Common myeloid progenitor, CD34-positive (primary cell): Measurements from ENCODE around the gene NEURL1B.

Experiments
- CTCF ChIA-PET: fragments of 350-600 bp; sonication (Branson Sonifier 250); formaldehyde crosslinking; loops from one replicate; lab custom pipeline; 2021; ENCODE audit warnings: antibody characterized with exemption; lab: Charles Lee
- POLR2A ChIA-PET: fragments of 350-600 bp; sonication (Branson Sonifier 250); formaldehyde crosslinking; loops from one replicate; lab custom pipeline; 2021; ENCODE audit warnings: antibody characterized with exemption; lab: Charles Lee
- DNase-seq, 3 donors: peaks; one replicate each; pipeline versions ENCODE4 v3.0.0 to v3.0.0-alpha.2; 2013
- H3K27ac ChIP-seq, 2 experiments: 1 replicate in 1 of 2; 2 replicates in 1 of 2; pipeline ENCODE4 v1.7.0; 2013; ENCODE audit warnings: inconsistent platforms in 2 of 2, low read length in 2 of 2, mild to moderate bottlenecking in 2 of 2, low read depth in 1 of 2, moderate library complexity in 1 of 2; ENCODE audit not compliant: severe bottlenecking in 2 of 2, insufficient read depth in 1 of 2, poor library complexity in 1 of 2
- H3K27me3 ChIP-seq, 5 experiments: replicated peaks in 2 of 5; 1 replicate in 3 of 5; 2 replicates in 2 of 5; pipeline versions ENCODE4 v1.6.1 to v1.7.0; 2013; ENCODE audit warnings: low read length in 4 of 5, mild to moderate bottlenecking in 2 of 5, moderate library complexity in 2 of 5, inconsistent platforms in 1 of 5; ENCODE audit not compliant: insufficient read depth in 5 of 5, control insufficient read depth in 4 of 5
- H3K36me3 ChIP-seq, 4 experiments: 1 replicate in 2 of 4; 2 replicates in 2 of 4; pipeline versions ENCODE4 v1.6.1 to v1.7.0; 2013; ENCODE audit warnings: low read length in 3 of 4, control low read depth in 1 of 4, mild to moderate bottlenecking in 1 of 4; ENCODE audit not compliant: control insufficient read depth in 4 of 4, insufficient read depth in 4 of 4
- H3K4me1 ChIP-seq, 4 experiments: 1 replicate in 3 of 4; 2 replicates in 1 of 4; pipeline versions ENCODE4 v1.6.1 to v1.7.1; 2013; ENCODE audit warnings: low read length in 3 of 4, mild to moderate bottlenecking in 3 of 4, control low read depth in 1 of 4, inconsistent platforms in 1 of 4, moderate library complexity in 1 of 4; ENCODE audit not compliant: control insufficient read depth in 4 of 4, insufficient read depth in 4 of 4; ENCODE audit errors: control extremely low read depth in 1 of 4
- H3K4me3 ChIP-seq, 7 experiments: 1 replicate in 4 of 7; 2 replicates in 3 of 7; pipeline versions ENCODE4 v1.5.1 to v1.7.0; 2013; ENCODE audit warnings: mild to moderate bottlenecking in 7 of 7, low read length in 6 of 7, moderate library complexity in 6 of 7, inconsistent platforms in 2 of 7, low read depth in 2 of 7, control low read depth in 1 of 7; ENCODE audit not compliant: insufficient read depth in 4 of 7, control insufficient read depth in 1 of 7; ENCODE audit errors: extremely low read depth in 1 of 7
- H3K9me3 ChIP-seq, 5 experiments: 1 replicate in 4 of 5; 2 replicates in 1 of 5; pipeline versions ENCODE4 v1.6.1 to v1.7.1; 2013; ENCODE audit warnings: low read length in 4 of 5, mild to moderate bottlenecking in 2 of 5, inconsistent platforms in 1 of 5, low read depth in 1 of 5, moderate library complexity in 1 of 5; ENCODE audit not compliant: control insufficient read depth in 4 of 5, insufficient read depth in 2 of 5; ENCODE audit errors: control extremely low read depth in 1 of 5
- WGBS: methylation state at CpG from one replicate; pipeline ENCODE4 v1.1.5; 2013; ENCODE audit not compliant: insufficient coverage; 5-methylcytosine and 5-hydroxymethylcytosine counted together

The NEURL1B gene

GRCh38 chr5:172624996-172625964 is 15.8 kb upstream of the NEURL1B start:
- Histone ChIP-seq H3K27me3 (no peaks in the 10 kb centered on the region), H3K4me1 (peaks cover 0 to 9% (median 0%) of the 10 kb centered on the region in 4 experiments), H3K4me3 (no peak overlapping the region), H3K9me3 (no peaks in the 10 kb centered on the region), H3K27ac (no peak overlapping the region), H3K36me3 (no peaks in the 10 kb centered on the region)
- ChIA-PET CTCF (interaction anchor here (0.9 to 1.0 kb wide), 2 partner anchors 17 to 48 kb away, joined by 3 to 4 read pairs; no protein-coding TSS in a partner anchor), POLR2A (interaction anchor here (0.6 kb wide), 1 partner anchor 905 kb away, joined by 3 read pairs; no protein-coding TSS in a partner anchor)
- no peak for DNase-seq
- WGBS, result no CpG with 5 or more reads among the region's 10 CpGs

- H3K27me3 ChIP-seq, result no peaks in the 10 kb centered on the region
- no peak overlapping the region for H3K4me3 ChIP-seq
- ChIA-PET CTCF (interaction anchor here (1.0 kb wide), 1 partner anchor 10 kb away, joined by 3 read pairs; no protein-coding TSS in a partner anchor), POLR2A (no interaction called here)
- 100% methylated on average over 3 of the region's 8 CpGs for WGBS
- no peaks in the 10 kb centered on the region for H3K9me3 ChIP-seq
- H3K27ac ChIP-seq, result no peak overlapping the region
- H3K36me3 ChIP-seq, result no peaks in the 10 kb centered on the region
- H3K4me1 ChIP-seq, result peaks cover 0 to 2% (median 0%) of the 10 kb centered on the region in 4 experiments
- no peak for DNase-seq
Observed at GRCh38 chr5:172626031-172626581, 15.0 kb upstream of the NEURL1B start.

- Histone ChIP-seq H3K36me3 (no peaks in the 10 kb centered on the region), H3K27ac (no peak overlapping the region), H3K27me3 (no peaks in the 10 kb centered on the region), H3K9me3 (no peaks in the 10 kb centered on the region), H3K4me1 (no peaks in the 10 kb centered on the region), H3K4me3 (no peak overlapping the region)
- ChIA-PET CTCF (no interaction called here), POLR2A (no interaction called here)
- 95% methylated on average over 4 of the region's 5 CpGs for WGBS
- DNase-seq, result no peak
Observed at GRCh38 chr5:172630082-172630481, 11.0 kb upstream of the NEURL1B start.

GRCh38 chr5:172630482-172630881 is 10.6 kb upstream of the NEURL1B start:
- no peak overlapping the region for H3K27ac ChIP-seq
- DNase-seq, result no peak
- no peak overlapping the region for H3K4me3 ChIP-seq
- H3K36me3 ChIP-seq, result no peaks in the 10 kb centered on the region
- POLR2A ChIA-PET, result no interaction called here
- H3K27me3 ChIP-seq, result no peaks in the 10 kb centered on the region
- WGBS, result 97% methylated on average over 6 of the region's 6 CpGs
- no peaks in the 10 kb centered on the region for H3K4me1 ChIP-seq
- no peaks in the 10 kb centered on the region for H3K9me3 ChIP-seq
- CTCF ChIA-PET, result no interaction called here

GRCh38 chr5:172630986-172631385 is 10.1 kb upstream of the NEURL1B start:
- H3K4me3 ChIP-seq, result no peak overlapping the region
- H3K4me1 ChIP-seq, result no peaks in the 10 kb centered on the region
- H3K36me3 ChIP-seq, result no peaks in the 10 kb centered on the region
- CTCF ChIA-PET, result no interaction called here
- 91% methylated on average over 5 of the region's 6 CpGs for WGBS
- POLR2A ChIA-PET, result no interaction called here
- no peaks in the 10 kb centered on the region for H3K9me3 ChIP-seq
- H3K27ac ChIP-seq, result no peak overlapping the region
- H3K27me3 ChIP-seq, result no peaks in the 10 kb centered on the region
- DNase-seq, result no peak

- 97% methylated on average over 5 of the region's 6 CpGs for WGBS
- CTCF ChIA-PET, result interaction anchor here (1.1 to 1.5 kb wide), 2 partner anchors 10 to 11 kb away, joined by 3 to 6 read pairs; no protein-coding TSS in a partner anchor
- DNase-seq, result no peak
- no peaks in the 10 kb centered on the region for H3K27me3 ChIP-seq
- no peak overlapping the region for H3K27ac ChIP-seq
- H3K4me3 ChIP-seq, result no peak overlapping the region
- POLR2A ChIA-PET, result no interaction called here
- no peaks in the 10 kb centered on the region for H3K9me3 ChIP-seq
- no peaks in the 10 kb centered on the region for H3K36me3 ChIP-seq
- peaks cover 0 to 10% (median under 1%) of the 10 kb centered on the region in 4 experiments for H3K4me1 ChIP-seq
Observed at GRCh38 chr5:172632346-172633092, 8.5 kb upstream of the NEURL1B start.
